K562 (cell line): ENCODE results near the gene LTBP1. TPM values are rescaled to one million over a fixed set of nuclear protein-coding genes. Genes with fewer than 3 reads are reported as not detected.

Source experiments
- ERF ChIP-seq: fragments of 450-650 bp; formaldehyde crosslinking; IDR thresholded peaks from 2 replicates; pipeline ENCODE4 v1.4.0; 2020; ENCODE audit warnings: mild to moderate bottlenecking, mixed read lengths
- KLF10 ChIP-seq: fragments of 250-450 bp; sonication (Bioruptor Pico); IDR thresholded peaks from 2 replicates; pipeline ENCODE4 v1.6.1; 2021; ENCODE audit warnings: matching md5 sums
- MTF1 ChIP-seq: fragments of 250-450 bp; sonication (Bioruptor Pico); IDR thresholded peaks from 2 replicates; pipeline ENCODE4 v1.9.0; 2021; ENCODE audit warnings: moderate library complexity, mild to moderate bottlenecking, inconsistent platforms, borderline replicate concordance
- RAD51 ChIP-seq: fragments of 450-650 bp; IDR thresholded peaks from 2 replicates; pipeline ENCODE4 v1.7.1; 2016; ENCODE audit warnings: low read depth, mild to moderate bottlenecking, borderline replicate concordance
- ZNF766 ChIP-seq: fragments of 200-800 bp; sonication (Bioruptor generic); conservative IDR thresholded peaks from 2 replicates; pipeline ENCODE4 v1.6.1; 2016; ENCODE audit warnings: missing genetic modification characterization, missing compliant biosample characterization
- polyA plus RNA-seq, 8 experiments: library from polyadenylated mRNA; depleted of rRNA in 4 of 8; stranded (reverse) in 5 of 8; unstranded in 3 of 8; fragments of >200 nt; fragmentation: Nextera tagmentation in 2 of 8; fragmentation: Illumina TruSeq in 1 of 8; extraction: Ambion mirVana in 2 of 8; extraction: Trizol in 1 of 8; gene quantifications; 2 replicates each; pipeline versions ENCODE4 v1.2.1 to v1.2.3, GENCODE V29; 2011 to 2014; ENCODE audit warnings: inconsistent platforms in 1 of 8, missing spikeins in 1 of 8
- total RNA-seq, 7 experiments: library from RNA; depleted of rRNA in 6 of 7; stranded (reverse); fragments of >200 nt in 6 of 7; fragmentation: Illumina TruSeq in 2 of 7; extraction: Trizol in 2 of 7; gene quantifications; 2 replicates each; pipeline versions ENCODE4 v1.2.1 to v1.2.3, GENCODE V29; 2011 to 2021; ENCODE audit warnings: low replicate concordance in 1 of 7
- TF ChIP-seq, protein P1 (sequence below): fragments of 450-650 bp; formaldehyde crosslinking; conservative IDR thresholded peaks from 2 replicates; pipeline ENCODE4 v1.4.0; 2022; ENCODE audit warnings: mild to moderate bottlenecking, missing genetic modification characterization
- TF ChIP-seq, protein P2 (sequence below): fragments of 450-650 bp; conservative IDR thresholded peaks from 2 replicates; pipeline ENCODE4 v1.6.1; 2016; ENCODE audit warnings: missing genetic modification characterization, low read depth, mild to moderate bottlenecking, control low read depth, missing compliant biosample characterization
- TF ChIP-seq, protein P3 (sequence below): sonication (generic); formaldehyde crosslinking; IDR thresholded peaks from 2 replicates; pipeline ENCODE4 v1.8.0; 2023; ENCODE audit warnings: missing genetic modification reagents, mild to moderate bottlenecking, borderline replicate concordance

The LTBP1 gene
- total and polyA plus RNA-seq, 9 of the 15 experiments (the other 6 are each of a cell fraction or from before 2014, with no cell fraction given) = 3.6 to 16.4 (median 8.5) TPM

DNA sequence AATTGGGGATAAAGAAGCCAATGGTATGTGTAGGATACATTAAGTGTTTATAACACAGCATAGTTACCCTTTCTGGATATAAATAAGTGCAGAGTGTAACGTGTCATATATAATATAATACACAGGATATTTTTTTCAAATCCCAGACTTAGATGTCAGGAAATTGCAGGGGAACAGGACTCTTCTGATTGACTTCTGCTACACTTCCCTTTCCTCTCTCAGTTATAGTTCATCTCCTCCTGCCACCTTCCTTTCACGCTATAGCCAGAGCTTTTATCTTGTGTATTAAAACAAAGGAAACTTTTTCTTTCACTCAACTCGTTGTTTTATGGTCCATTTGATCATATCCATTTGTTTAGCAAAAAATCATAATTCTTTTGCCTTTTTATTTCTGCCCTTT is 371.7 kb downstream of the LTBP1 start (continued):
- TF ChIP-seq, protein P1, sequence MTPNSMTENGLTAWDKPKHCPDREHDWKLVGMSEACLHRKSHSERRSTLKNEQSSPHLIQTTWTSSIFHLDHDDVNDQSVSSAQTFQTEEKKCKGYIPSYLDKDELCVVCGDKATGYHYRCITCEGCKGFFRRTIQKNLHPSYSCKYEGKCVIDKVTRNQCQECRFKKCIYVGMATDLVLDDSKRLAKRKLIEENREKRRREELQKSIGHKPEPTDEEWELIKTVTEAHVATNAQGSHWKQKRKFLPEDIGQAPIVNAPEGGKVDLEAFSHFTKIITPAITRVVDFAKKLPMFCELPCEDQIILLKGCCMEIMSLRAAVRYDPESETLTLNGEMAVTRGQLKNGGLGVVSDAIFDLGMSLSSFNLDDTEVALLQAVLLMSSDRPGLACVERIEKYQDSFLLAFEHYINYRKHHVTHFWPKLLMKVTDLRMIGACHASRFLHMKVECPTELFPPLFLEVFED (CRISPR knock-in tag) = no peak
- TF ChIP-seq RAD51 = no peak
- TF ChIP-seq, protein P2, sequence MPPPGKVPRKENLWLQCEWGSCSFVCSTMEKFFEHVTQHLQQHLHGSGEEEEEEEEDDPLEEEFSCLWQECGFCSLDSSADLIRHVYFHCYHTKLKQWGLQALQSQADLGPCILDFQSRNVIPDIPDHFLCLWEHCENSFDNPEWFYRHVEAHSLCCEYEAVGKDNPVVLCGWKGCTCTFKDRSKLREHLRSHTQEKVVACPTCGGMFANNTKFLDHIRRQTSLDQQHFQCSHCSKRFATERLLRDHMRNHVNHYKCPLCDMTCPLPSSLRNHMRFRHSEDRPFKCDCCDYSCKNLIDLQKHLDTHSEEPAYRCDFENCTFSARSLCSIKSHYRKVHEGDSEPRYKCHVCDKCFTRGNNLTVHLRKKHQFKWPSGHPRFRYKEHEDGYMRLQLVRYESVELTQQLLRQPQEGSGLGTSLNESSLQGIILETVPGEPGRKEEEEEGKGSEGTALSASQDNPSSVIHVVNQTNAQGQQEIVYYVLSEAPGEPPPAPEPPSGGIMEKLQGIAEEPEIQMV (tag) = no peak
- no peak for TF ChIP-seq KLF10
- TF ChIP-seq, protein P3, sequence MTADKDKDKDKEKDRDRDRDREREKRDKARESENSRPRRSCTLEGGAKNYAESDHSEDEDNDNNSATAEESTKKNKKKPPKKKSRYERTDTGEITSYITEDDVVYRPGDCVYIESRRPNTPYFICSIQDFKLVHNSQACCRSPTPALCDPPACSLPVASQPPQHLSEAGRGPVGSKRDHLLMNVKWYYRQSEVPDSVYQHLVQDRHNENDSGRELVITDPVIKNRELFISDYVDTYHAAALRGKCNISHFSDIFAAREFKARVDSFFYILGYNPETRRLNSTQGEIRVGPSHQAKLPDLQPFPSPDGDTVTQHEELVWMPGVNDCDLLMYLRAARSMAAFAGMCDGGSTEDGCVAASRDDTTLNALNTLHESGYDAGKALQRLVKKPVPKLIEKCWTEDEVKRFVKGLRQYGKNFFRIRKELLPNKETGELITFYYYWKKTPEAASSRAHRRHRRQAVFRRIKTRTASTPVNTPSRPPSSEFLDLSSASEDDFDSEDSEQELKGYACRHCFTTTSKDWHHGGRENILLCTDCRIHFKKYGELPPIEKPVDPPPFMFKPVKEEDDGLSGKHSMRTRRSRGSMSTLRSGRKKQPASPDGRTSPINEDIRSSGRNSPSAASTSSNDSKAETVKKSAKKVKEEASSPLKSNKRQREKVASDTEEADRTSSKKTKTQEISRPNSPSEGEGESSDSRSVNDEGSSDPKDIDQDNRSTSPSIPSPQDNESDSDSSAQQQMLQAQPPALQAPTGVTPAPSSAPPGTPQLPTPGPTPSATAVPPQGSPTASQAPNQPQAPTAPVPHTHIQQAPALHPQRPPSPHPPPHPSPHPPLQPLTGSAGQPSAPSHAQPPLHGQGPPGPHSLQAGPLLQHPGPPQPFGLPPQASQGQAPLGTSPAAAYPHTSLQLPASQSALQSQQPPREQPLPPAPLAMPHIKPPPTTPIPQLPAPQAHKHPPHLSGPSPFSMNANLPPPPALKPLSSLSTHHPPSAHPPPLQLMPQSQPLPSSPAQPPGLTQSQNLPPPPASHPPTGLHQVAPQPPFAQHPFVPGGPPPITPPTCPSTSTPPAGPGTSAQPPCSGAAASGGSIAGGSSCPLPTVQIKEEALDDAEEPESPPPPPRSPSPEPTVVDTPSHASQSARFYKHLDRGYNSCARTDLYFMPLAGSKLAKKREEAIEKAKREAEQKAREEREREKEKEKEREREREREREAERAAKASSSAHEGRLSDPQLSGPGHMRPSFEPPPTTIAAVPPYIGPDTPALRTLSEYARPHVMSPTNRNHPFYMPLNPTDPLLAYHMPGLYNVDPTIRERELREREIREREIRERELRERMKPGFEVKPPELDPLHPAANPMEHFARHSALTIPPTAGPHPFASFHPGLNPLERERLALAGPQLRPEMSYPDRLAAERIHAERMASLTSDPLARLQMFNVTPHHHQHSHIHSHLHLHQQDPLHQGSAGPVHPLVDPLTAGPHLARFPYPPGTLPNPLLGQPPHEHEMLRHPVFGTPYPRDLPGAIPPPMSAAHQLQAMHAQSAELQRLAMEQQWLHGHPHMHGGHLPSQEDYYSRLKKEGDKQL (CRISPR knock-in tag) = no peak
- no peak for TF ChIP-seq ERF (CRISPR knock-in tag)
- no peak for TF ChIP-seq MTF1 (CRISPR knock-in tag)
- TF ChIP-seq ZNF766 (CRISPR knock-in tag) = no peak
